Medulla oblongata (tissue), 1 donor: ENCODE data around the gene DNM1L.
A peak's percentile ranks its signal among the peaks of the same experiment; 100 is the strongest.
"Not testable (repeated sequence)": the region's sequence is repeated elsewhere in the genome, so short reads cannot be mapped to it uniquely, and the experiment has no call there.

ENCODE experiments used
- DNase-seq: peaks from one replicate; pipeline ENCODE4 v3.0.0-alpha.2; 2015; ENCODE audit errors: extremely low spot score

The DNM1L gene

DNA sequence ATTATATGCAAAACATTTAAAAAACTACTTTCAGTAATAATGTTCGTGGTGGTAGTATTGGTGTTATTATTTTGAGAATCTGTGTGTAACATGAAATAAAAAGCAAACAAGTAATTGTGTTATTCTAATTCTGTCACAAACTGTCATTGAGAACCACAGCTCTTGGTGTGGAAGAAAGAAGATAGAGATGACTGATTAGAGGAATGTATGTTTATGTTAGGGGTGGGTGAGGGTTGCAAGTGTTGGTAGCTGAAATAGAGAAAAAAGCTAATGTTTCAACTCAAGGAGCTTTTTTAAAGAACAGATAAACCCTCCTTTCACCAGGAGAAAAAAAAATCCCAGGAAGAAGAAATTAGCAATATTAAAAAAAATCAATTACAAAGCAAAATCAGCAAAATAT, 18.3 kb downstream of the DNM1L start:
- no peak for DNase-seq

DNA sequence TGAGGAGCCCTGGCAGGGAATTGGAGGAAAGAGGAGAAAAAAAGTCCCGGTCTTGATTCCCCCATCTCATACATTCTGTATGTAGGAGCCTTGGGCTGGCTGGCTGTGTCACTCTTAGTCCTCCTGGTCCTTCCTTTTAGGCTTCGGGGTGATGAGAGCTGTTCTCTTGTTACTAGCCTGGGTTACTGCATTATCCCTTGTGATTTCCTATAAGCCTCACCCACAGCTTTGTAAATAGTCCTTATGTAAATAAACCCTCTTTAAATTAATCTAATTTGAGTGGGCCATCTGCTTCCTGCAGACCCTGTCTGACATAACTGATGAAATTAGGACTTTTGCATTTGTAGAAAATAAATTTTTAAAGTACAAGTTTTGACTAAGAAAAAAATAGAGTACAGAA, 19.2 kb downstream of the DNM1L start:
- no peak for DNase-seq

DNA sequence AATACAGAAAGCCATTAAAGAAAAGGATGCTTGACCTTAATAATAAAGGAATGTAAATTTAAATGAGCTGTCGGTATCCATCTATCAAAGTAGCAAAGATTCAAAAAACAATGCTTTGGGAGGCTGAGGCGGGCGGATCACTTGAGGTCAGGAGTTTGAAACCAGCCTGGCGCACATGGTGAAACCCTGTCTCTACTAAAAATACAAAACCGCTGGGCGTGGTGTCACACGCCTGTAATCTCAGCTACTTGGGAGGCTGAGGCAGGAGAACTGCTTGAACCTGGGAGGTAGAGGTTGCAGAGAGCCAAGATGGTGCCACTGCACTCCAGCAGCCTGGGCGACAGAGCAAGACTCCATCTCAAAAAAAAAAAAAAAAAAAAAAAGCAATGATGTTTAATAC, 20.3 kb downstream of the DNM1L start:
- DNase-seq: not testable (repeated sequence)

DNA sequence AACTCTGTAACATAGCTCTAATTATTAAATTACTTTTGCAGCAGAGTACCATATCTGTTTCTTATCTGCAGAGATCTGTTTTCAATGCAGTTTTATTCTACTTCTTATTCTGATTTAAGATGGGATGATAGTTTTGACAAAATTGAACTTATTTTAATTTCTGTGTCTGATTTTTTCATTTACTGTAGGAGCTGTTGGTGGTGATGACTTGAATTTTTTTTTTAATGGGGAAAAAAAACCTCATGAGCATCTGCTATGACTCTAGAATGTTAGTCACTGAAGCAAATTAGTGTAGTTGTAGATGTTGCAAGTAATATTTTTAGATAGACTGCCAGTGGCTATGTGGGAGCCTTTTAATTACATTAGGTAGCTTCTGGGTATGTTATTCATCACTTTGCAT, 23.4 kb downstream of the DNM1L start:
- no peak for DNase-seq

DNA sequence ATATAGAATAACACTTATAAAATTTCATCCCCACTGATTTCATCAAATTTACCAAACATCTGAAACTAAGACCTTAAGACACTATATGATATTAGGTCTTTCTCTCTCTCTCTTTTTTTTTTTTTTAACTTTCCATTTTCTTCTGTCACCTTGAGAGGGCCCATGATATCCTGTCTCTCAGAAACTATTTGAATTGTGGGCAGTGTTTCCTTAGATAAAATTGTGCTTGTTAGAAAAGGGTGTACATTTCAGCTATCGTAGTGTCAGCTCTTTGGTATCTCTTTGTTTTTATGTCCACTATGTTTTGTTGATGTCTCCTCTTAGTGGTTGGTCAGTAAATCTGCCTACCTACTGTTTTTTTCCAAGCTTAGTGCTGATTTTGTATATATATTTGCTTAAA, 23.8 kb downstream of the DNM1L start:
- DNase-seq: no peak

DNA sequence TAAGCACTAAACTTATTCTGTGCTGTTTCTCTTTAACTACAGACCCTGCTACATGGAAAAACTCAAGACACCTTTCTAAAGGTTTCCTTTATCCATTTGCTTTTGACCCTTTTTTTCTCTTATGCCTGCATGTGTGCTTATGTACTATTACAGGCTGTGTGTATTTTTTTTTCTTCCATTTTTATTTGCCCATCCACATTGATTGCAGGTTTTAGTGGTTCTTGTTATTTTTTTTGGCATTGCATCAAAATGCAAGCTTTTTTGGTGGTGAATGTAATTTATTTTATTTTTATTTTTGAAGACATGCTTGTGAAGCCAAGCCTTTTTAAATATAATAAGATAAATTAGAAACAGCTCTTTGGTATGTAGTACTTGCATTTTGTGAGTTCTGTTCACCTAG, 26.7 kb downstream of the DNM1L start:
- no peak for DNase-seq

DNA sequence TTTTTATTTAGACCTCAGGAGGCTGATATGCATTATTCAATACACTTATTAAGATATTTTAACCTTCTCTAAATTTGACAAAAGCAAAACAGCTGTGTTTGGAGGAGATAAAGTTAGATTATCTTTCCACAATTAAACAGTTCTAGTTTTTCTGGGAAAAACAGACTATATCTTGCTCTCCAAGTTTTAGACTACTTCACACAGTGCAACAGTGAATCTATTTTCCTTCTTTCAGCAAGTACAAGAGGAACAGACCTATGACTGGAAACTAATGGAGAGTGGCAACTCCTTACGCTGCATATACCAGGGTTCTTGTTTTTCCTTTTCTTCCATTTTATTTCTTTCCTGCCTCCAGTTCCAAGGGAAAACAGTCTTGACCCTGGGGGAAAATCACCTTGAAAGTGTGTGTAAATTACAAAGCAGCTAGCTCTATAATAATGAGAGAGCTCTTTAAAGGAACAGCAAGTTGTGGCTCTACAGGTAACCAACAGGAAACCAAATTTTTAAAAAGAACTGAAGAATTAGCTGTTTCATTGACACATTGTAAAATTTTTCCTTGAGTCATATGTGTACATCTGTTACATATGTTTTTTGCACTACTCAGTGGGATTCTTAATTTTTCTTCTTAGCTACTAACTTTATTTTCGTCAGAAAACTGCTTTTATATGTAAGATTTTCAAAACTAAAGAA, 27.4 kb downstream of the DNM1L start:
- no peak for DNase-seq

DNA sequence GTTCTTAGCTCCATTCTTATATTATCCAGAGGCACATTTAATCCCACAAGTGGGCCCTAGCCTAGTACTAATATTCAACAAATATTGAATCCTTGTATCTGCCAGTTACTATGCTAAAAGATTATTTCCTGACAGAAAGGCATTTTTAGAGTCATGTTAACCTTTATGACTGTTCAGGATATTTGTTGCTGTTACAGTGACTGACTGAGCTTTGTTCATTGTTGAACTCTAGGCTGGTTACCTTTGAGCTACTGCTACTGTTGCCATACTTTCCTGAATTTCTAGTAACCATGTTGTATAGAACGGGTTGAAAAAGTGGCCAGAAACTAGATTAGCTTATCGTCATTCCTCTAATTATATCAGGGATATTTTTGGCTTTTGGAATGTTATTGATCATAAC, 29.8 kb downstream of the DNM1L start:
- no peak for DNase-seq

DNA sequence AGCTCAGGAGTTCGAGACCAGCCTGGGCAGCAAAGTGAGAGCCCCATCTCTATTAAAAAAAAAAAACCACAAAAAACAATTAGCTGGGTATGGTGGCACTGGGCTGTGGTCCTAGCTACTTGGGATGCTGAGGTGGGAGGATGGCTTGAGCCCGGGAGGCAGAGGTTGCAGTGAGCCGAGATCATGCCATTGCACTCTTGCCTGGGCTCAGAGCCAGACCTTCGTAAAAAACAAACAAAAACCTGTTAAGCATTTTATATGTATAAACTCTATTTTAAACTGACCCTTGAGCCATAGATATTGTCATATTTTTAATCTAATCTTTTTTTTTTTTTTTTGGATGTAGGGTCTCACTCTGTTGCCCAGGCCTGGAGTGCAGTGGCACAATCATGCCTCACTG, 35.7 kb downstream of the DNM1L start:
- DNase-seq: no peak

DNA sequence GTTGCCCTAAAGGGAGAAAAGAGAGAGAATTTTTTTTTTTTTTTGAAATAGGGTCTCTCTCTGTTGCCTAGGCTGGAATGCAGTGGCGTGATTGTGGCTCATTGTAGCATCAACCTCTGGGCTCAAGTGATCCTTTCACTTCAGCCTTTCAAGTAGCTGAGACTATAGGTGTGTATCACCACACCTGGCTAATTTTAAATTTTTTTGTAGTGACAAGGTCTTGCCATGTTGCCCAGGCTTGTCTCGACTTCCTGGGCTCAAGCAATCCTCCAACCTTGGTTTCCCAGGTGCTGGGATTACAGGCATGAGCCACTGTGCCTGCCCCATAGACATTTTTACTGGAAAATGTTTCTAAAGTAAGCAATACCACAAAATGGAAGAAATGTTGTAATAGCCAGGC, 39.8 kb downstream of the DNM1L start:
- DNase-seq: no peak

DNA sequence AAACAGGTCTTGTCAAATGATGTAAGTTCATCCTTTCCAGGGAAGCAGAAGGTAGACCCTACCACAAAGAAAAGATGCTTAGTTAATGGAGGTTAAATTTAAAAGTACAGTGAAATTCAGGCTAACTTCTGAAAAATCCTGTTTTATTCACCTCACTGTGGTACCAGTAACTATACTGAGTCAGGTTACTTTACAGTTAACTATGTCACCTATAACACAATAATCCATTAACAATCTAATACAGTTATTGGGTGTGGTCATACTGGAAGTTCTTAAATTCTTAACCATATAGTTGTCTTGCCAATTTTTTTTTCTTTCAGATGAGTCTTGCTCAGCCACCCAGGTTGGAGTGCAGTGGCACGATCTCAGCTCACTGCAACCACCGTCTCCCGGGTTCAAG, 46.2 kb downstream of the DNM1L start:
- DNase-seq: not testable (repeated sequence)

DNA sequence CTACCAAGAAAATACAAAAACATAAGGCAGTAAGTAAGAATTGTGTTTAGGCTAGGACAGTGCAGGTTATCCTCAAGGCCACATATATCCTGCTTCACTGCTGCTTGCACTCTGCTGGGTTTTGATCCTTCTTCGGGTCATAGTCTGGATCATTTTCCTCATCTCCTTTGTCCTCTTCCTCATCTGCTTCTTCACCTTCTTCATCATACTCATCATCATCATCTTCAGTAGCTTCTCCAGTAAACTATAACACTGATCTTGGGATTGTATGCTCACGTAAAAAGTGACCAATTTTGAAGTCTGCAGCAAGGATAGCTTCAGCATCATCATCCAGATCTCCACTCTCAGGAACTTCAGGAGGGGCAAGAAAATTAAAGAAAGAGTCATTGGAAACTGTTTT, 47.2 kb downstream of the DNM1L start:
- no peak for DNase-seq

DNA sequence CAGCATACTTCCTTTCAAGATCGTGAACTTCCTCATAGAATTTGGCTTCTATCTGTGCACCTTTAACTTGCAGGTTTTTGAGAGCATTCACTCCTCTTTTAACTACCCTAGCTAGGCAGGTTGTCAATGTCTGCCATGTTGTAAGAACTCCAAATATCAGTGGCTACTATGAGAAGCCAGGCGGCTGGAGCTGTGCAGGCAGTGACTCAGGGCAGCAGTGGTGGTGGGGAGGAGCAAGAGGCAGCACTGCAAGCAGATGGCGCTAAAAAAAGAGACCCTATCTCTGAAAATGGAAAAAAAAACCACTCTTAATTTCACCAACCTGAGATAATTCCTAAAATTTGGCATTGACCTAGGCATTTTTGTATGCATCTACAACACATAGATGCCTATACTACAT, 48.1 kb downstream of the DNM1L start:
- no peak for DNase-seq

DNA sequence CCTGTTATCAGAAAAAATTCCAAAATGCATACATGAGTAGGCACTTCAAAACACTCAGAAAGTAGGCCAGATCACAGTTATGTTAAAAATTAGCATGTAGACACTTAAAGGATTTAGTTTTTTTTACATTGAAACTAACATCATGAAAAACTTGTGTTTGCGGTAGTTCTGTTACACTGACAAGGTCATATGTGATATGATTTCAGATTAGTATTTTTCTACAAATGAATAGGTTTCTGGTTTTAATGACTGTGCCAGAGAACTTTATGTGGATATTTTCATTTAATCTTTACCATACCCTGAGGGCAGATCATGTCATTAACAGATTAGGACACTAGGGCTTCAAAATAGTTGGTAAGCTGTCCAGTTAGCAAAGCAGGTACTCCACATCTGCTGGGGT, 55.9 kb downstream of the DNM1L start:
- no peak for DNase-seq

DNA sequence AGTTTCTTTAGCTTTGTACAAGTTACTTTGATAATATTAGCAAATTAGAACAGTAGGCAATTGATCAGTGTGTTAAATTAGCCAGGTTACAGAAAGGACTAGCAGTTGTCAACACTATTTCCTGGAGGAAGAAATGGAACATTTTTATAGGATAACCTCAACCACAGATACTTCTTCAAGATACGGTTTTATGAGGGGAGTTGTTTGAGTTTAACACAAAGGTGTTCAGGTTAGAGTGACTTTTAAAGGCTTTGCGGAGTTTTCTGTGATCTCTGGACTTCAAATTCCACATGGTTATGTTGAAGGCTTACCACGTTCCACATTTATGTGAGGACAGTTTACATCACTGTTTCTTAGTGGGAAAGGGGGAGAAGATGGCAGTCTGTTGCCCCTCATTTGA, 57.3 kb downstream of the DNM1L start:
- DNase-seq: no peak

DNA sequence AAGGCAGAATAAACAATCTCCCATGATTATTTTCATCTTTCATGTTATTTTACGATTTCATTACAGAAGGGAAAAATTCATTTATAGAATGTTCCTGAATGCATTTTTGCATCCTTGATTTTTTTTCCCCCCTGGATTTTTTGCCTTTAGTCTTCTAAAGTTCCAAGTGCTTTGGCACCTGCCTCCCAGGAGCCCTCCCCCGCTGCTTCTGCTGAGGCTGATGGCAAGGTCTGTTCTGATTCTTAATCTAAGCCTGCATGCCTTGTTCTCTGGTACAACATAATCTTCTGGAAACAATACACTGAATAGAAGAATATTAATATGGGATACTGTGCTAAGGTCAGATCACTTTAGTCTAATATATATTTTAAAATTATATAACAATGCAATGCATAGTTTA, 58.6 kb downstream of the DNM1L start:
- no peak for DNase-seq

DNA sequence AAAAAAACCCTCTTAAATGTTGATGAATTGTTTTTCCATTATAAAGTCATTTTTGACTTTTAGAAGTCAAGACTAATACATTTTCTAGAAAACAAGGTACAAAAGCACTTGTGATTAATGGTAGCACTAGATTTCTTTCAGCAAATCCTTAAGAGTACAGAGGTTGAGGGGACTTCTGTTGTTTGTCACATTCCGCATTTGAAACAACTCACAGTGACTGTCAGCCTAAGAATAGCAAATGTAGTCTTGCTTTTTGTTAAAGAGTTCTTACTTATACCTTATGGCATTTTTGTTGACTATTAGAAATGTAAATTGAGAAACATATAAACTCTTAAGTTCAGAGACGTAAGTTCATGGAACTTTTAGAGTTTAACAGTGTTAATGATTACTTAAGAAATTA, 60.2 kb downstream of the DNM1L start:
- no peak for DNase-seq

DNA sequence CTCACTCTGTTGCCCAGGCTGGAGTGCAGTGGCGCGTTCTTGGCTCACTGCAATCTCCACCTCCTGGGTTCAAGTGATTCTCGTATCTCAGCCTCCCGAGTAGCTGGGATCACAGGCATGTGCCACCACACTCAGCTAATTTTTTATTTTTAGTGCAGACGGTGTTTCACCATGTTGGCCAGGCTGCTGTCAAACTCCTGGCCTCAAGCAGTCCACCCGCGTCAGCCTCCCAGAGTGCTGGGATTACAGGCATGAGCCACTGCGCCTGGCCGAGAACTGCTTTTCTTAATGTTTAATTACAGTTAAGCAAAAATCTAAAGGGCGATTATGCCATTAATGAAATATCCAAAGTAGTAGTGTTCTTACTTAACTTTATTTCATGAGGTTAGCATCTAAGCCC, 63.0 kb downstream of the DNM1L start:
- DNase-seq: no peak

DNA sequence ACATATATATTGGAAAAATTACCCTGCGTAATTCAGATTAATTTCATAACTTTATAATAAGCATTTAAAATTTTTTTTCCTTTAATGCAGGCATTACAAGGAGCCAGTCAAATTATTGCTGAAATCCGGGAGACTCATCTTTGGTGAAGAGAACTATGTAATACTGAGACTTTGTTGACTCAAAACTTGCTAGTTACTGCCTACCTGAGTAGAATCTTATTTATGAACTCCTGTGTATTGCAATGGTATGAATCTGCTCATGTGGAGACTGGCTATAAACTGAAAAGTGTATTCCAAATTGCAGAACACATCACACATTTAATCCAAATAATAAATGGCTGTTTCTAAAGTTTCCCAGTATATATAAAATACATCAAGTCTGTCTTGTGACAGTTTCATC, 64.2 kb downstream of the DNM1L start:
- no peak for DNase-seq

DNA sequence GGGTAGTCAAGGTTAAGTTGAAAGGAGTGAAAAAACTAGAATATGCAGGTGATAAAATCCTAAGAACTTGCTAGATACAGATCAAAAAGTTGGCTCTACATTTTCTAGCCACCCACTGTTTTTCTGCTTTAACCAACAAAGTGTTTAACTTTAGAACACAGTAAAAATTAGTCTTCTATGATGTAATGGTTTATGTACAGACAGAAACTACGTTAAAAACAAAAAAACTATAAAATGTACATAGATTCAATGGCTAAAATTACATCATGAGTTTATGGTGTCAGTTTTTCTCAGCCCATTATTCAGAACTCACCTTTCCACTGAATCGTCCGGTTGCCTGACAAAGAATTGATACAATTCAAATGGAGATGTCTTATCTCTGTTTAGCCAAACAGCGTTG, 74.5 kb downstream of the DNM1L start:
- DNase-seq: no peak

DNA sequence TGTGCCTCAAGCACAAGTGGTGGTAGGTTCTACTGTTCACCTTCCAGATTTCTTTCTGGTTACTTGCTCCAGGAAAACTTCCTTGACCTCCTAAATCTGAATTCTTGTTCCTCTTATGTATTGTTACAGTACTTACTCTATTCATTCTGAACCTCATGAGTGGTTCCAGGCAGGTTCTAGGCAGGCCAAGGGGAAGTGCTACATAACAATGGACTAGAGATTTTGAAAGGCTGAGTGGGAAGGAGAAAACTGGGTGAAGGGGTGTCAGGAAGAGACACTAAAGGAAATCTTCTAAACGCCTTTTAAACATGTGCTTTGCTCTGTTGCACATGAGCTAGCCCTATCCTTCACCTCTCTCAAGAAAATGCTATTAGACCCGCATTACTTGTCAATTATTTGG, 75.0 kb downstream of the DNM1L start:
- DNase-seq: no peak

DNA sequence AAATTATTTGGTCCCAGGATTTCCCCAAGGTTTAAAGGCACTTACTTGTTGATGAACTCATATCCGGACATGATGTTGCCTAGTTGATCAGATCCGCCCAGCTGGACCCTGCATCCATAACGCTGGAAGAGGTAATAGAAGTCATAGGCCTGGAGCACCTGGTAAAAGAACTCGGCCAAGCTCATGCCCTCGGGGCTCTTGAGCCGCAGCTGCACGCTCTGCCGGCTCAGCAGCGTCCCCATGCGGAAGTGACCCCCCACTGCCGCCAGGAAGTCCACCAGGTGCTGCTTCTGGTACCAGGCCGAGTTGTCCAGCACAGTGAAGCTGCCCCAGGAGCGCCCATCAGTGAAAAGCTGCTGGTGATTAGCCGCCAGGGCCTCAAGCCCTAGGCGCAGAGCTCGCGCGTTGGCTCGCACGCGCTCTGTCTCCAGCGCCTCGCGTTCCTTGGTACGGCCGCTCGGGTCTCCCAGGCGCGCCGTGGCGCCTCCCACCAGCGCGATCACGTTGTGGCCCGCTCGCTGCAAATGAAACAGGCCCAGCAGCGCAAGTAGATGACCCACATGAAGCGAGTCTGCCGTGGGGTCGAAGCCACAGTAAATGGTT, 76.1 kb downstream of the DNM1L start:
- peak; percentile 57 for DNase-seq

DNA sequence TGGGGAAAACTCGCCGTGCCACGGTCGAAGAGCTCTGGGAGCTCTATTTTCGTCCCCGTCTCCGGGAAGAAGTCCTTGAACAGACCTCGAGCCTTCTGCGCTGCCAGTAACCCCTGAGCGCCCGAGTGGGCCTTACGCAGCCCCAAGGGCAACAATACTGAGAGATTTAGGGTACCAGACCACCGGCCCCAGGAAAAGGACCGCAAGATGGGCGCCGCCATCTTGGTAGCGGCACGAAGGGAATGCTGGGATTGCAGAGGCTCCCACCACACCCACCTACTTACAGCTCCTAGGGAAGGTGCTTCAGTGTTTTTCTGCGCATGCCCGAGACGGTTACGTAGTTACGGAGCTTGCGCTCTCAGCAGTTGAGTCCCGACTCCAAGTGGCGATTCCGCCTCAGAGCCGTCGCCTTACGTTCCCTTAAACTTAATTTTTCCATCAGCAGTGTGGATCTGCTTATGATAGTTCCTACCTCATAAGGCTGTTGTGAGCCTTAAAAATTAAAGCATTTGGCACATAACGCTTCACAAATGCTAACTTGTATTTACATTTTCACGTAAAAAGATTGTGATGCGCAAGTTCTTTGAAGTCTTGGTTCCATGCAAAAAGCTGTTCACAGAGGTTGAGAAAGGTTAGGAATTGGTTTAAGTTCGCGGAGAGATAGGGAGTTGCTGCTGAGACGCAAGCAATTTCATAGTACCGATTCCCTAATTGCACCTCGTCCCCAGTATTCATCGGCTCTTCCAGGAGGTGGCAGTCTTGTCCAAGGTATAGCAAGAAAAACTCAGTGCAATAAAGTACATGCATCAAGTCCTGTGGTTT, 76.8 kb downstream of the DNM1L start, which contains the start of gene YARS2:
Gene YARS2, minus strand, starts transcription at position 244 of the 822 bp plus-strand sequence. Its CDS starts 23 bp downstream, at position 221.
- DNase-seq: peak; percentile 98
